Ishikawa (cell line): ENCODE measurements around the gene RHOC.

Experiments used
- CEBPB ChIP-seq: IDR thresholded peaks from 2 replicates; pipeline ENCODE4 v1.6.1; 2012
- CREB1 ChIP-seq: IDR thresholded peaks from 2 replicates; pipeline ENCODE4 v1.6.1; 2012; ENCODE audit warnings: low read depth
- EGR1 ChIP-seq: IDR thresholded peaks from 2 replicates; pipeline ENCODE4 v1.6.1; 2012
- EP300 ChIP-seq: IDR thresholded peaks from 2 replicates; pipeline ENCODE4 v1.6.1; 2012; ENCODE audit warnings: borderline replicate concordance
- FOXM1 ChIP-seq: IDR thresholded peaks from 2 replicates; pipeline ENCODE4 v1.6.1; 2012; ENCODE audit warnings: low read depth, borderline replicate concordance
- NFIC ChIP-seq: IDR thresholded peaks from 2 replicates; pipeline ENCODE4 v1.6.1; 2012
- RAD21 ChIP-seq: IDR thresholded peaks from 2 replicates; pipeline ENCODE4 v1.6.1; 2012; ENCODE audit warnings: low read depth
- TAF1 ChIP-seq: IDR thresholded peaks from 2 replicates; pipeline ENCODE4 v1.6.1; 2012; ENCODE audit warnings: low read depth, mild to moderate bottlenecking
- TCF12 ChIP-seq: IDR thresholded peaks from 2 replicates; pipeline ENCODE4 v1.6.1; 2012; ENCODE audit warnings: low read depth
- TEAD4 ChIP-seq: IDR thresholded peaks from 2 replicates; pipeline ENCODE4 v1.6.1; 2012
- YY1 ChIP-seq: IDR thresholded peaks from 2 replicates; pipeline ENCODE4 v1.6.1; 2012; ENCODE audit warnings: low read depth
- ZBTB7A ChIP-seq: IDR thresholded peaks from 2 replicates; pipeline ENCODE4 v1.6.1; 2012; ENCODE audit warnings: low read depth
- TF ChIP-seq, protein P1 (sequence below): IDR thresholded peaks from 2 replicates; pipeline ENCODE4 v1.6.1; 2012
- TF ChIP-seq, protein P2 (sequence below): IDR thresholded peaks from 2 replicates; pipeline ENCODE4 v1.6.1; 2012
- TF ChIP-seq, protein P3 (sequence below): IDR thresholded peaks from 2 replicates; pipeline ENCODE4 v1.6.1; 2012; ENCODE audit warnings: low read depth, mild to moderate bottlenecking

RHOC gene

DNA sequence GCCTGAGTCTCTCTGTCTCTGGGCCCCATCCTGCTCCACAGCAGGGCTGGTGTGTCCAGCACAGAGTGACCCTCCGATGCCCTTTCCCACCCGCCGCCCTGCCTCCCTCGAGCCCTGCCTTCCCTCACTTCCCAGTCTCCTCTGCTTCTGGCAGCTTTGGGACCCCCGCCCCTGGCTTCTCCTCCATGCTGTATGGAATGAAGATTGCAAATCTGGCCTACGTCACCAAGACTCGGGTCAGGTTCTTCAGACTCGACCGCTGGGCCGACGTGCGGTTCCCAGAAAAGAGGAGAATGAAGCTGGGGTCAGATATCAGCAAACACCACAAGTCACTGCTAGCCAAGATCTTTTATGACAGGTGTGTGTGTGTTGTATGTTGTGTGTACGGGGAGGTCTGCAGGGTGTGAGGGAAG lies 18.1 kb downstream of the RHOC start:
- TF ChIP-seq, protein P1, sequence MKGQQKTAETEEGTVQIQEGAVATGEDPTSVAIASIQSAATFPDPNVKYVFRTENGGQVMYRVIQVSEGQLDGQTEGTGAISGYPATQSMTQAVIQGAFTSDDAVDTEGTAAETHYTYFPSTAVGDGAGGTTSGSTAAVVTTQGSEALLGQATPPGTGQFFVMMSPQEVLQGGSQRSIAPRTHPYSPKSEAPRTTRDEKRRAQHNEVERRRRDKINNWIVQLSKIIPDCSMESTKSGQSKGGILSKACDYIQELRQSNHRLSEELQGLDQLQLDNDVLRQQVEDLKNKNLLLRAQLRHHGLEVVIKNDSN: no peak
- TF ChIP-seq ZBTB7A (no peak), EGR1 (no peak), TAF1 (no peak), CEBPB (no peak), YY1 (no peak), FOXM1 (no peak), RAD21 (no peak), CREB1 (no peak), EP300 (no peak), TCF12 (no peak), TEAD4 (no peak), NFIC (no peak)
- TF ChIP-seq, protein P2, sequence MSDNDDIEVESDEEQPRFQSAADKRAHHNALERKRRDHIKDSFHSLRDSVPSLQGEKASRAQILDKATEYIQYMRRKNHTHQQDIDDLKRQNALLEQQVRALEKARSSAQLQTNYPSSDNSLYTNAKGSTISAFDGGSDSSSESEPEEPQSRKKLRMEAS: no peak
- TF ChIP-seq, protein P3, sequence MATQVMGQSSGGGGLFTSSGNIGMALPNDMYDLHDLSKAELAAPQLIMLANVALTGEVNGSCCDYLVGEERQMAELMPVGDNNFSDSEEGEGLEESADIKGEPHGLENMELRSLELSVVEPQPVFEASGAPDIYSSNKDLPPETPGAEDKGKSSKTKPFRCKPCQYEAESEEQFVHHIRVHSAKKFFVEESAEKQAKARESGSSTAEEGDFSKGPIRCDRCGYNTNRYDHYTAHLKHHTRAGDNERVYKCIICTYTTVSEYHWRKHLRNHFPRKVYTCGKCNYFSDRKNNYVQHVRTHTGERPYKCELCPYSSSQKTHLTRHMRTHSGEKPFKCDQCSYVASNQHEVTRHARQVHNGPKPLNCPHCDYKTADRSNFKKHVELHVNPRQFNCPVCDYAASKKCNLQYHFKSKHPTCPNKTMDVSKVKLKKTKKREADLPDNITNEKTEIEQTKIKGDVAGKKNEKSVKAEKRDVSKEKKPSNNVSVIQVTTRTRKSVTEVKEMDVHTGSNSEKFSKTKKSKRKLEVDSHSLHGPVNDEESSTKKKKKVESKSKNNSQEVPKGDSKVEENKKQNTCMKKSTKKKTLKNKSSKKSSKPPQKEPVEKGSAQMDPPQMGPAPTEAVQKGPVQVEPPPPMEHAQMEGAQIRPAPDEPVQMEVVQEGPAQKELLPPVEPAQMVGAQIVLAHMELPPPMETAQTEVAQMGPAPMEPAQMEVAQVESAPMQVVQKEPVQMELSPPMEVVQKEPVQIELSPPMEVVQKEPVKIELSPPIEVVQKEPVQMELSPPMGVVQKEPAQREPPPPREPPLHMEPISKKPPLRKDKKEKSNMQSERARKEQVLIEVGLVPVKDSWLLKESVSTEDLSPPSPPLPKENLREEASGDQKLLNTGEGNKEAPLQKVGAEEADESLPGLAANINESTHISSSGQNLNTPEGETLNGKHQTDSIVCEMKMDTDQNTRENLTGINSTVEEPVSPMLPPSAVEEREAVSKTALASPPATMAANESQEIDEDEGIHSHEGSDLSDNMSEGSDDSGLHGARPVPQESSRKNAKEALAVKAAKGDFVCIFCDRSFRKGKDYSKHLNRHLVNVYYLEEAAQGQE: no peak

DNA sequence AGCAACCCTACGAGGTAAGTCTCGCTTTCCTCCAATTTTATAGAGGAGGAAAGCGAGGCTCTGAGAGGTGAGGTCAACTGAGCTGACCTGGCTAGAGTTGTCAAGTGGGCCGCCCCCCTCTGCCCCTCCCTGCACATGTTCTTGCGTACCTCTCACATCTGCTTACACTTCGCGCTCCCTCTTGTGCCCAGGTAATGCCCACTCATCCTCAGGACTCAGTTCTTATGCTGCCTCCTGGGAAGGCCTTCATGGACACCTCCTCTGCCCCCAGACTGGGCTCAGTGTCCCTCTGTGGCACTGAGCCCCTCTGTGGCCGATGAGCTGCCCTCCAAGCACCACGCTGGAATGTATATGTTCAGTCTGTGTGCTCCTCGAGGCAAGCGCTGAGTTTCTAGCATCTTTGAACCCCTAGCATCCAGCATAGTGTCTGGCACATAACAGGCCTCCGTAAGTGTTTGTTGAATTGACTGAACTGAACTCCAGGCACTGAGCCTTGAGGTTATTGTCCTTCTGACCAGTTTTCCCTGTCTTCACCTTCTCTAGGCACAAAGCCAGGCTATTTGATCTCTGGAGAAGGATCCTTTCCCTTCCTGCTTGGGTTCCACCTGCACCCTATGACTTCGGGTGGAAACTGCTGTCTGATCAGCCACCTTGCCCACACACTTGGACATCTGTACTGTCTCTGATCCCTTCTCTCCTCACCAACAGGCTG lies 19.0 kb downstream of the RHOC start:
- TF ChIP-seq EGR1 (no peak), TEAD4 (no peak), ZBTB7A (no peak), NFIC (no peak), TCF12 (no peak)
- TF ChIP-seq, protein P3: no peak

DNA sequence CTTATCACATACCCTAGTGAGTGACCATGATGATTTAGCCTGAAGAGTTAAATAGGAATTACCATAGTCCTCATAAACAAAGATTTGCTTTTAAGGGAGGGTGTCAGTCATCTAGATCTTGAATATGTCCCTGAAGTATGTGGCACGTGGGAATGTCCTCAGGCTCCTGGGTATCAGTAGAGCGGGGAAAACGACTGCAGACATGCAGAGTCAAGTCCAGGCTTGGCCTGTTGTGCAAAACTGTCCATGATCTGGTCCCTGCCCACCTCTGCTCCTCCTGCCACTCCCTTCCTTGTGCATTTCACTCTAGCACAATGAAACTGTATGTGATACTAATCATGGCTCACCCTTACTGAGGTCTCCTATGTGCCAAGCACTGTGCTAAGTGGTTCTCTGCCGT lies 19.6 kb downstream of the RHOC start:
- no peak for TF ChIP-seq TEAD4

DNA sequence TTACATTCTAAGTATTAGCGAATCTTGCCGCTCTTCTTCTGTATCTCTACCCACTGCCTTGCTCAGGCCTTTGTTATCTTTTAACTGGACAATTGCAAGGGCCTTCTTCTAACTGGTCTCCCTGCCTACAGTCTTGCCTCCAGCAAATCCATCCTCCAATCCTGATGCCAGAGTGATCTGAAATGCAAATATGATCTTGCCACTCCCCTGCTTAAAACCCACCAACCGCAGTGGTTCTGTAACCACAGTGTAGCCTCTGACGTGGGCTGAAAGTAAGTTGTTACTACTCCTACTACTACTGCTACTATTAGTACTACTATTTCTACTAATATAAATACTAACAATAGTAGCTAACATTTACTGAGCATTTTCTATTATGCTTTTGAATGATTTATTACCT lies 20.1 kb downstream of the RHOC start:
- TF ChIP-seq CEBPB (no peak), NFIC (no peak), CREB1 (no peak), TEAD4 (no peak), EGR1 (no peak), TCF12 (no peak)
- TF ChIP-seq, protein P1: no peak
- TF ChIP-seq, protein P3: no peak

DNA sequence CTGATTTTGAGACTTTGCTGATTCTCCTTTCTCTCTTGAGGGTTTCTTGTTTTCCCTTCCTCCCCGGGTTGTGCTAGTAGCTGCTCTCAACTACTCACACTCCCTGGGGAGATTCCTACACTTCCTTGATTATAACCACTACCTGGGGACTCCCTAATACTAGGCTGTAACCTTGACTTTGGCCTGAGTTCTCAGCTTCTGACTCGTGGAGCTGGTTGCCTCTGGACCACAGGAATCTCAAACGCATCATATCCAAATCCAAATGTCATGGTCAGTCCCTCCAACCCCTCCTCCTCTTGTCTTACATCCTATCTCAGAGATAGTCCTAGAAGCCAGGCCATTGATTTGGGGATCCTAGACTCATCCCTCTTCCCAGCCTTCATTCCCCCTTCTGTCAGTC lies 20.5 kb downstream of the RHOC start:
- TF ChIP-seq, protein P3: no peak
- TF ChIP-seq YY1 (no peak), EP300 (no peak), CREB1 (no peak), TAF1 (no peak), EGR1 (no peak), ZBTB7A (no peak), TEAD4 (no peak), CEBPB (no peak), NFIC (no peak), TCF12 (no peak), FOXM1 (no peak), RAD21 (no peak)
- TF ChIP-seq, protein P1: no peak
- TF ChIP-seq, protein P2: no peak
